ENCODE measurements around the gene CDCP2.

GRCh38 chr1:54136269-54136896, 16.4 kb downstream of the CDCP2 start:
- TF ChIP-seq CTCF (IDR thresholded peaks at IDR 0.05) (no peak), POLR2A (IDR thresholded peaks at IDR 0.05) (no peak), POLR2AphosphoS5 (IDR thresholded peaks at IDR 0.05) (no peak)

All from prostate gland (tissue), 2 donors.